CD4-positive, CD25-positive, alpha-beta regulatory T cell (primary cell): ENCODE results near the gene CAMTA1. TPM values are rescaled to one million over a fixed set of nuclear protein-coding genes. Genes with fewer than 3 reads are reported as not detected.
A peak's percentile ranks its signal among the peaks of the same experiment; 100 is the strongest.

ENCODE experiments used
- ATAC-seq, 2 donors: fragments of 150-1000 bp; cut with Tn5 transposase; one replicate each; pipeline ENCODE4 v1.10.0; 2021; ENCODE audit warnings: low read depth in 2 of 2, moderate number of reproducible peaks in 2 of 2, moderate library complexity in 1 of 2
- DNase-seq, 3 donors: peaks; one replicate each; pipeline versions ENCODE4 v3.0.0 to v3.0.0-alpha.2; 2012 to 2022; ENCODE audit warnings: mixed read lengths in 1 of 3
- H3K27ac ChIP-seq: one replicate; pipeline ENCODE4 v1.7.0; 2013; ENCODE audit warnings: mild to moderate bottlenecking, low read length; ENCODE audit not compliant: insufficient read depth, poor library complexity, severe bottlenecking
- H3K27me3 ChIP-seq: one replicate; pipeline ENCODE4 v1.7.0; 2013; ENCODE audit warnings: low read length; ENCODE audit not compliant: control insufficient read depth, insufficient read depth
- H3K36me3 ChIP-seq: one replicate; pipeline ENCODE4 v1.7.0; 2013; ENCODE audit warnings: mild to moderate bottlenecking, low read length, moderate library complexity; ENCODE audit not compliant: control insufficient read depth, insufficient read depth
- H3K4me1 ChIP-seq: 2 replicates; pipeline ENCODE4 v1.7.0; 2013; ENCODE audit warnings: mild to moderate bottlenecking, low read length; ENCODE audit not compliant: insufficient read depth, control insufficient read depth, poor library complexity, severe bottlenecking
- H3K4me3 ChIP-seq: one replicate; pipeline ENCODE4 v1.7.0; 2013; ENCODE audit warnings: low read depth, mild to moderate bottlenecking, low read length, moderate library complexity
- H3K9me3 ChIP-seq, 2 experiments: 1 replicate in 1 of 2; 2 replicates in 1 of 2; pipeline ENCODE4 v1.7.0; 2013; ENCODE audit warnings: low read length in 2 of 2, mild to moderate bottlenecking in 1 of 2, moderate library complexity in 1 of 2; ENCODE audit not compliant: control insufficient read depth in 2 of 2
- H3K27ac Mint-ChIP-seq, 3 donors: one replicate each; pipeline ENCODE4 v1.8.0; 2020 to 2022; ENCODE audit warnings: mild to moderate bottlenecking in 3 of 3, mixed read lengths in 3 of 3, moderate library complexity in 2 of 3
- H3K27me3 Mint-ChIP-seq: one replicate; pipeline ENCODE4 v1.8.0; 2022; ENCODE audit warnings: mild to moderate bottlenecking, mixed read lengths
- H3K36me3 Mint-ChIP-seq: one replicate; pipeline ENCODE4 v1.8.0; 2020; ENCODE audit warnings: mixed read lengths
- H3K4me1 Mint-ChIP-seq, 4 donors: one replicate each; pipeline ENCODE4 v1.8.0; 2020 to 2022; ENCODE audit warnings: mixed read lengths in 4 of 4, mild to moderate bottlenecking in 1 of 4
- H3K4me3 Mint-ChIP-seq, 4 donors: one replicate each; pipeline ENCODE4 v1.8.0; 2020 to 2022; ENCODE audit warnings: mild to moderate bottlenecking in 4 of 4, mixed read lengths in 4 of 4, moderate library complexity in 3 of 4
- H3K9me3 Mint-ChIP-seq, 7 donors: one replicate each; pipeline ENCODE4 v1.8.0; 2020 to 2022; ENCODE audit warnings: mixed read lengths in 7 of 7, mild to moderate bottlenecking in 3 of 7, moderate library complexity in 2 of 7
- polyA plus RNA-seq, 4 donors: library from polyadenylated mRNA; unstranded; fragments of 300-500 nt; fragmentation: Illumina TruSeq; gene quantifications; one replicate each; pipeline ENCODE4 v1.2.3, GENCODE V29; 2021
- total RNA-seq: library from RNA; stranded (reverse); gene quantifications from one replicate; pipeline ENCODE4 v1.2.3, GENCODE V29; 2022

CAMTA1 gene
- total and polyA plus RNA-seq, 5 donors from 2014 or later, result 48.8 to 112 (median 80.0) TPM

- no peak for ATAC-seq
- H3K27ac ChIP-seq, result no peak overlapping the region
- no peak for DNase-seq
- Mint-ChIP-seq H3K4me1 (no peaks in the 10 kb centered on the region), H3K4me3 (no peak overlapping the region), H3K27me3 (peaks cover under 1% of the 10 kb centered on the region), H3K36me3 (no peaks in the 10 kb centered on the region), H3K9me3 (no peaks in the 10 kb centered on the region), H3K27ac (no peak overlapping the region)
- H3K27me3 ChIP-seq, result no peaks in the 10 kb centered on the region
- H3K4me3 ChIP-seq, result no peak overlapping the region
- no peaks in the 10 kb centered on the region for H3K36me3 ChIP-seq
- H3K4me1 ChIP-seq, result no peaks in the 10 kb centered on the region
- no peaks in the 10 kb centered on the region for H3K9me3 ChIP-seq
Measured at GRCh38 chr1:7105269-7105668, 320.0 kb downstream of the CAMTA1 start.

GRCh38 chr1:7106442-7107108, 321.3 kb downstream of the CAMTA1 start:
- Mint-ChIP-seq H3K27ac (no peak overlapping the region), H3K36me3 (no peaks in the 10 kb centered on the region), H3K9me3 (no peaks in the 10 kb centered on the region), H3K27me3 (no peaks in the 10 kb centered on the region), H3K4me3 (no peak overlapping the region), H3K4me1 (no peaks in the 10 kb centered on the region)
- Histone ChIP-seq H3K27ac (no peak overlapping the region), H3K9me3 (no peaks in the 10 kb centered on the region), H3K36me3 (no peaks in the 10 kb centered on the region), H3K4me3 (no peak overlapping the region), H3K4me1 (no peaks in the 10 kb centered on the region), H3K27me3 (no peaks in the 10 kb centered on the region)
- ATAC-seq (no peak), DNase-seq (no peak)

- H3K4me3 Mint-ChIP-seq, result no peak overlapping the region
- Histone ChIP-seq H3K4me3 (no peak overlapping the region), H3K27me3 (no peaks in the 10 kb centered on the region), H3K4me1 (no peaks in the 10 kb centered on the region), H3K27ac (no peak overlapping the region), H3K36me3 (no peaks in the 10 kb centered on the region), H3K9me3 (no peaks in the 10 kb centered on the region)
- ATAC-seq (no peak), DNase-seq (no peak)
- no peaks in the 10 kb centered on the region for H3K36me3 Mint-ChIP-seq
- no peaks in the 10 kb centered on the region for H3K27me3 Mint-ChIP-seq
- H3K27ac Mint-ChIP-seq, result no peak overlapping the region
- no peaks in the 10 kb centered on the region for H3K4me1 Mint-ChIP-seq
- H3K9me3 Mint-ChIP-seq, result no peaks in the 10 kb centered on the region
Measured at GRCh38 chr1:7107109-7107830, 322.0 kb downstream of the CAMTA1 start.

GRCh38 chr1:7108251-7108650, 323.0 kb downstream of the CAMTA1 start:
- no peak overlapping the region for H3K4me3 Mint-ChIP-seq
- H3K27ac ChIP-seq, result no peak overlapping the region
- H3K36me3 ChIP-seq, result no peaks in the 10 kb centered on the region
- H3K4me1 ChIP-seq, result no peaks in the 10 kb centered on the region
- no peaks in the 10 kb centered on the region for H3K27me3 ChIP-seq
- DNase-seq (no peak), ATAC-seq (no peak)
- peaks cover 0 to 2% (median 0%) of the 10 kb centered on the region in 7 donors for H3K9me3 Mint-ChIP-seq
- H3K36me3 Mint-ChIP-seq, result no peaks in the 10 kb centered on the region
- H3K4me1 Mint-ChIP-seq, result no peaks in the 10 kb centered on the region
- no peaks in the 10 kb centered on the region for H3K27me3 Mint-ChIP-seq
- no peak overlapping the region for H3K27ac Mint-ChIP-seq
- no peak overlapping the region for H3K4me3 ChIP-seq
- no peaks in the 10 kb centered on the region for H3K9me3 ChIP-seq

GRCh38 chr1:7109901-7110300, 324.6 kb downstream of the CAMTA1 start:
- Histone ChIP-seq H3K4me3 (no peak overlapping the region), H3K4me1 (no peaks in the 10 kb centered on the region), H3K27ac (no peak overlapping the region), H3K27me3 (no peaks in the 10 kb centered on the region), H3K9me3 (no peaks in the 10 kb centered on the region), H3K36me3 (no peaks in the 10 kb centered on the region)
- no peak overlapping the region for H3K27ac Mint-ChIP-seq
- H3K36me3 Mint-ChIP-seq, result no peaks in the 10 kb centered on the region
- H3K4me3 Mint-ChIP-seq, result no peak overlapping the region
- DNase-seq (no peak), ATAC-seq (no peak)
- no peaks in the 10 kb centered on the region for H3K4me1 Mint-ChIP-seq
- H3K9me3 Mint-ChIP-seq, result peaks cover 0 to 2% (median 0%) of the 10 kb centered on the region in 7 donors
- H3K27me3 Mint-ChIP-seq, result no peaks in the 10 kb centered on the region

GRCh38 chr1:7110321-7110720, 325.1 kb downstream of the CAMTA1 start:
- H3K36me3 Mint-ChIP-seq, result no peaks in the 10 kb centered on the region
- ATAC-seq, result no peak
- H3K27ac Mint-ChIP-seq, result no peak overlapping the region
- H3K4me1 ChIP-seq, result no peaks in the 10 kb centered on the region
- no peaks in the 10 kb centered on the region for H3K9me3 ChIP-seq
- H3K9me3 Mint-ChIP-seq, result peaks cover 0 to 2% (median 0%) of the 10 kb centered on the region in 7 donors
- no peak overlapping the region for H3K4me3 Mint-ChIP-seq
- H3K36me3 ChIP-seq, result no peaks in the 10 kb centered on the region
- H3K27ac ChIP-seq, result no peak overlapping the region
- H3K27me3 ChIP-seq, result no peaks in the 10 kb centered on the region
- H3K27me3 Mint-ChIP-seq, result no peaks in the 10 kb centered on the region
- DNase-seq, result no peak
- no peak overlapping the region for H3K4me3 ChIP-seq
- H3K4me1 Mint-ChIP-seq, result no peaks in the 10 kb centered on the region

- no peaks in the 10 kb centered on the region for H3K27me3 ChIP-seq
- no peaks in the 10 kb centered on the region for H3K36me3 ChIP-seq
- H3K9me3 ChIP-seq, result peaks cover 0 to 4% of the 10 kb centered on the region in 2 experiments
- H3K4me1 Mint-ChIP-seq, result no peaks in the 10 kb centered on the region
- DNase-seq (no peak), ATAC-seq (no peak)
- no peak overlapping the region for H3K27ac ChIP-seq
- no peaks in the 10 kb centered on the region for H3K27me3 Mint-ChIP-seq
- H3K4me3 ChIP-seq, result no peak overlapping the region
- H3K9me3 Mint-ChIP-seq, result peaks cover 0 to 4% (median 0%) of the 10 kb centered on the region in 7 donors
- no peak overlapping the region for H3K27ac Mint-ChIP-seq
- no peaks in the 10 kb centered on the region for H3K4me1 ChIP-seq
- no peaks in the 10 kb centered on the region for H3K36me3 Mint-ChIP-seq
- no peak overlapping the region for H3K4me3 Mint-ChIP-seq
Measured at GRCh38 chr1:7111853-7112252, 326.6 kb downstream of the CAMTA1 start.

GRCh38 chr1:7113136-7113535, 327.9 kb downstream of the CAMTA1 start:
- H3K9me3 ChIP-seq, result peaks cover 0 to 4% of the 10 kb centered on the region in 2 experiments
- no peak for ATAC-seq
- no peaks in the 10 kb centered on the region for H3K36me3 ChIP-seq
- H3K4me3 ChIP-seq, result no peak overlapping the region
- H3K27ac Mint-ChIP-seq, result peak overlapping the region in 1 of 3 donors; percentile 68
- H3K27me3 ChIP-seq, result no peaks in the 10 kb centered on the region
- H3K4me1 ChIP-seq, result no peaks in the 10 kb centered on the region
- no peaks in the 10 kb centered on the region for H3K4me1 Mint-ChIP-seq
- no peaks in the 10 kb centered on the region for H3K36me3 Mint-ChIP-seq
- no peak overlapping the region for H3K27ac ChIP-seq
- no peak overlapping the region for H3K4me3 Mint-ChIP-seq
- DNase-seq, result no peak
- no peaks in the 10 kb centered on the region for H3K27me3 Mint-ChIP-seq
- peaks cover 0 to 4% (median 0%) of the 10 kb centered on the region in 7 donors for H3K9me3 Mint-ChIP-seq
